ENCODE results near the gene CDC73.
A peak's percentile ranks its signal among the peaks of the same experiment; 100 is the strongest.

CDC73 gene

GRCh38 chr1:193301746-193302145 lies 179.9 kb downstream of the CDC73 start:
- H3K27me3 ChIP-seq (ENCODE audit: insufficient read depth, low read length, poor library complexity), result no peaks in the 10 kb centered on the region
- no peak overlapping the region for H3K23ac ChIP-seq (ENCODE audit: low read length)
- H3K4me2 ChIP-seq (ENCODE audit: low read length), result no peak overlapping the region
- H2BK15ac ChIP-seq (replicated peaks; ENCODE audit: low read depth), result no peak overlapping the region
- no CpG with 5 or more reads among the region's 2 CpGs for WGBS (ENCODE audit: extremely low coverage, insufficient coverage, low lambda C conversion rate)
- no peak overlapping the region for H4K5ac ChIP-seq (ENCODE audit: low read length)
- H3K4me3 ChIP-seq (ENCODE audit: low read length), result no peak overlapping the region
- no peak overlapping the region for H4K8ac ChIP-seq (ENCODE audit: low read depth, low read length)
- H3K79me1 ChIP-seq (ENCODE audit: low read length), result no peaks in the 10 kb centered on the region
- H3K79me2 ChIP-seq (ENCODE audit: control insufficient read depth, insufficient read depth, low read length), result no peaks in the 10 kb centered on the region
- no peak overlapping the region for H2BK5ac ChIP-seq (ENCODE audit: low read length)
- H2AK5ac ChIP-seq (ENCODE audit: low read length), result no peak overlapping the region
- H3K4ac ChIP-seq (ENCODE audit: low read depth, low read length), result no peak overlapping the region
- H2BK120ac ChIP-seq (ENCODE audit: low read depth, low read length), result no peak overlapping the region
- H3K18ac ChIP-seq (ENCODE audit: low read length), result no peak overlapping the region
- H3K36me3 ChIP-seq (ENCODE audit: control insufficient read depth, insufficient read depth, low read length), result no peaks in the 10 kb centered on the region
- no peak overlapping the region for H3K9ac ChIP-seq (ENCODE audit: low read length)
- no peak overlapping the region for H3K56ac ChIP-seq (ENCODE audit: low read length)
- no peaks in the 10 kb centered on the region for H3K4me1 ChIP-seq (ENCODE audit: control insufficient read depth, low read depth, low read length)
- no peak overlapping the region for H3K27ac ChIP-seq (ENCODE audit: low read depth, low read length)
- DNase-seq, result no peak

- no peak overlapping the region for H2AK5ac ChIP-seq (ENCODE audit: low read length)
- no peaks in the 10 kb centered on the region for H3K36me3 ChIP-seq (ENCODE audit: control insufficient read depth, insufficient read depth, low read length)
- no peak overlapping the region for H2BK120ac ChIP-seq (ENCODE audit: low read depth, low read length)
- no peak overlapping the region for H3K27ac ChIP-seq (ENCODE audit: low read depth, low read length)
- H3K79me1 ChIP-seq (ENCODE audit: low read length), result no peaks in the 10 kb centered on the region
- no peak for DNase-seq
- no peaks in the 10 kb centered on the region for H3K4me1 ChIP-seq (ENCODE audit: control insufficient read depth, low read depth, low read length)
- no CpG with 5 or more reads among the region's 1 CpG for WGBS (ENCODE audit: extremely low coverage, insufficient coverage, low lambda C conversion rate)
- H3K4ac ChIP-seq (ENCODE audit: low read depth, low read length), result no peak overlapping the region
- H3K4me3 ChIP-seq (ENCODE audit: low read length), result no peak overlapping the region
- no peak overlapping the region for H3K23ac ChIP-seq (ENCODE audit: low read length)
- no peak overlapping the region for H4K5ac ChIP-seq (ENCODE audit: low read length)
- H4K8ac ChIP-seq (ENCODE audit: low read depth, low read length), result no peak overlapping the region
- no peaks in the 10 kb centered on the region for H3K27me3 ChIP-seq (ENCODE audit: insufficient read depth, low read length, poor library complexity)
- H3K79me2 ChIP-seq (ENCODE audit: control insufficient read depth, insufficient read depth, low read length), result no peaks in the 10 kb centered on the region
- H3K56ac ChIP-seq (ENCODE audit: low read length), result no peak overlapping the region
- no peak overlapping the region for H2BK15ac ChIP-seq (replicated peaks; ENCODE audit: low read depth)
- no peak overlapping the region for H3K4me2 ChIP-seq (ENCODE audit: low read length)
- H2BK5ac ChIP-seq (ENCODE audit: low read length), result no peak overlapping the region
- no peak overlapping the region for H3K9ac ChIP-seq (ENCODE audit: low read length)
- no peak overlapping the region for H3K18ac ChIP-seq (ENCODE audit: low read length)
Observed at GRCh38 chr1:193303849-193304248, 182.0 kb downstream of the CDC73 start.

Small RNAs within 50 kb of the gene (small RNA-seq; reads per million reads assigned to genes)
- 4.5 reads per million, percentile 66 among the genes with 10 or more reads in this experiment for gene MIR1278 (ENCODE audit: insufficient read depth)

Measured in mesendoderm (in vitro differentiated cells).